HG02885 (cell line): ENCODE measurements around the gene ZNF563.
"Not testable (repeated sequence)": the region's sequence is repeated elsewhere in the genome, so short reads cannot be mapped to it uniquely, and the experiment has no call there.

Experiments used
- ATAC-seq: cut with Tn5 transposase; IDR thresholded peaks from one replicate; pipeline ENCODE4 v1.9.1; 2021; ENCODE audit warnings: mild to moderate bottlenecking; ENCODE audit not compliant: unreplicated experiment, poor library complexity

Gene ZNF563

GRCh38 chr19:12333162-12334159 is at the start of gene ZNF563:
Gene ZNF563 (minus strand): TSS chr19:12333633. CDS start chr19:12333482, 151 bp downstream.
- peak; percentile 91 for ATAC-seq

- ATAC-seq = no peak
Measured at GRCh38 chr19:12380444-12380737, 47.0 kb upstream of the ZNF563 start.

- ATAC-seq = no peak
Measured at GRCh38 chr19:12379732-12380443, 46.5 kb upstream of the ZNF563 start.

- no peak for ATAC-seq
Measured at GRCh38 chr19:12374026-12374425, 40.6 kb upstream of the ZNF563 start.

GRCh38 chr19:12365236-12366162 is 32.1 kb upstream of the ZNF563 start, which contains the start of gene ZNF442:
Gene ZNF442 (minus strand): TSS chr19:12365683. CDS start chr19:12363631, 2,052 bp downstream.
- peak; percentile 60 for ATAC-seq

GRCh38 chr19:12364391-12365235 is 31.2 kb upstream of the ZNF563 start:
- no peak for ATAC-seq

- ATAC-seq = not testable (repeated sequence)
Measured at GRCh38 chr19:12362236-12362635, 28.8 kb upstream of the ZNF563 start.

GRCh38 chr19:12353375-12353774 is 19.9 kb upstream of the ZNF563 start:
- ATAC-seq = no peak

- ATAC-seq = no peak
Measured at GRCh38 chr19:12350890-12351197, 17.4 kb upstream of the ZNF563 start.

- ATAC-seq = no peak
Measured at GRCh38 chr19:12350185-12350889, 16.9 kb upstream of the ZNF563 start.

- no peak for ATAC-seq
Measured at GRCh38 chr19:12346896-12347295, 13.5 kb upstream of the ZNF563 start.

- ATAC-seq = no peak
Measured at GRCh38 chr19:12345197-12345596, 11.8 kb upstream of the ZNF563 start.

GRCh38 chr19:12331211-12331941 is 2.1 kb downstream of the ZNF563 start:
- ATAC-seq = peak; percentile 47

- ATAC-seq = no peak
Measured at GRCh38 chr19:12330340-12330739, 3.1 kb downstream of the ZNF563 start.

- ATAC-seq = no peak
Measured at GRCh38 chr19:12325690-12326089, 7.7 kb downstream of the ZNF563 start.

GRCh38 chr19:12318782-12319413 is 14.5 kb downstream of the ZNF563 start:
- no peak for ATAC-seq

GRCh38 chr19:12314553-12314952 is 18.9 kb downstream of the ZNF563 start:
- ATAC-seq = no peak

- ATAC-seq = not testable (repeated sequence)
Measured at GRCh38 chr19:12308891-12309290, 24.5 kb downstream of the ZNF563 start.
